ENCODE measurements around the gene BMS1. TPM values are rescaled to one million over a fixed set of nuclear protein-coding genes. Genes with fewer than 3 reads are reported as not detected.
"Not testable (repeated sequence)": the region's sequence is repeated elsewhere in the genome, so short reads cannot be mapped to it uniquely, and the experiment has no call there.

BMS1 gene
- total RNA-seq, 1 experiment from 2014 or later: 25.9 TPM

DNA sequence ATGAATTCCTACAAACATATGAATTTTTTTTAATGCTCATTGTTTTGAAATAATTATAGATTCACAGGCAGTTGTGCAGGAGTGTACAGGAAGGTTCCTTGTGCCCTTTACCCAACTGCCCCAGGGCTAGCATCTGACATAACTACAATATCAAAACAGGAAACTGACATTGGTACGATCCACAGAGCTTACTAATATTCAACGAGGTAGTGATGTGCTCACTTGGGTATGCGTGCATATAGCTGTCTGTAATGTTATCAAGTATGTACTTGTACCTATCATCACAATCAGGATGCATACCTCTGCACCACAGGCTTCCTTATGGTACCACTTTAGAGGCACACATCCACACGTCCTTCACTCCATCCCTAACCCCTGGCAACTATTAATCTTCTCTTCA lies 68.3 kb downstream of the BMS1 start:
- H3K36me3 Mint-ChIP-seq (ENCODE audit: insufficient read depth, unreplicated experiment): no peaks in the 10 kb centered on the region
- no peak overlapping the region for H3K4me3 Mint-ChIP-seq (ENCODE audit: low read depth, unreplicated experiment)
- no peaks in the 10 kb centered on the region for H3K4me1 Mint-ChIP-seq (ENCODE audit: low read depth, unreplicated experiment)
- no peak overlapping the region for H3K27ac Mint-ChIP-seq (ENCODE audit: unreplicated experiment)
- intact Hi-C loops (cut with micrococcal nuclease; ENCODE audit: unreplicated experiment): no loop called here
- CTCF ChIA-PET: no interaction called here
- TF ChIP-seq, protein P1, sequence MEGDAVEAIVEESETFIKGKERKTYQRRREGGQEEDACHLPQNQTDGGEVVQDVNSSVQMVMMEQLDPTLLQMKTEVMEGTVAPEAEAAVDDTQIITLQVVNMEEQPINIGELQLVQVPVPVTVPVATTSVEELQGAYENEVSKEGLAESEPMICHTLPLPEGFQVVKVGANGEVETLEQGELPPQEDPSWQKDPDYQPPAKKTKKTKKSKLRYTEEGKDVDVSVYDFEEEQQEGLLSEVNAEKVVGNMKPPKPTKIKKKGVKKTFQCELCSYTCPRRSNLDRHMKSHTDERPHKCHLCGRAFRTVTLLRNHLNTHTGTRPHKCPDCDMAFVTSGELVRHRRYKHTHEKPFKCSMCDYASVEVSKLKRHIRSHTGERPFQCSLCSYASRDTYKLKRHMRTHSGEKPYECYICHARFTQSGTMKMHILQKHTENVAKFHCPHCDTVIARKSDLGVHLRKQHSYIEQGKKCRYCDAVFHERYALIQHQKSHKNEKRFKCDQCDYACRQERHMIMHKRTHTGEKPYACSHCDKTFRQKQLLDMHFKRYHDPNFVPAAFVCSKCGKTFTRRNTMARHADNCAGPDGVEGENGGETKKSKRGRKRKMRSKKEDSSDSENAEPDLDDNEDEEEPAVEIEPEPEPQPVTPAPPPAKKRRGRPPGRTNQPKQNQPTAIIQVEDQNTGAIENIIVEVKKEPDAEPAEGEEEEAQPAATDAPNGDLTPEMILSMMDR (IDR thresholded peaks at IDR 0.05; ENCODE audit: unreplicated experiment): no peak
- no peaks in the 10 kb centered on the region for H3K9me3 Mint-ChIP-seq (ENCODE audit: low read depth, unreplicated experiment)
- peaks cover 35% of the 10 kb centered on the region for H3K27me3 Mint-ChIP-seq (ENCODE audit: unreplicated experiment)
- no TSS peak for BruUV-seq (replicated peaks)
- no peak for DNase-seq

DNA sequence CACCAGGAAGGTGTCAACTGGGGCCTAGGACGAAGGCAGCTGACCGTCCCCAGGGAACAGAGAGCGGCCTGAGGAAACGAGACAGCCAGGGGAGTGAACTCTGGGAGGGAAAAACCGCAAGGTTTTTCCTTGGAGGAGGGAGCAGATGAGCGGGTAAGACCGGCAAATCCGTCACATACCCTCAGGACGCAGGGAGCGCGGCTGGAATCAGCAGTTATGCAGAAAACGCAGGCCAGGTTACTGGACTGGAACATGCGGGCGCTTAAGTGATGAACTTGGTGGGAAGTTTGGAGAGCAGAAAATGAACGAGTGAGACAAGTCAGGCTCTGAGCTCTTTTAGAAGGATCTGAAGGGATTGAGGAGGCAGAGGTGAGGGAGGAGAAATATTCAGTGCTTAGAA lies 76.7 kb downstream of the BMS1 start:
- Mint-ChIP-seq H3K9me3 (ENCODE audit: low read depth, unreplicated experiment) (no peaks in the 10 kb centered on the region), H3K4me3 (ENCODE audit: low read depth, unreplicated experiment) (no peak overlapping the region), H3K4me1 (ENCODE audit: low read depth, unreplicated experiment) (peaks cover 2% of the 10 kb centered on the region), H3K36me3 (ENCODE audit: insufficient read depth, unreplicated experiment) (no peaks in the 10 kb centered on the region), H3K27me3 (ENCODE audit: unreplicated experiment) (peaks cover 94% of the 10 kb centered on the region), H3K27ac (ENCODE audit: unreplicated experiment) (no peak overlapping the region)
- BruUV-seq (replicated peaks): no TSS peak
- DNase-seq: no peak
- CTCF ChIA-PET: no interaction called here
- intact Hi-C loops (cut with micrococcal nuclease; ENCODE audit: unreplicated experiment): no loop called here
- TF ChIP-seq, protein P1 (IDR thresholded peaks at IDR 0.05; ENCODE audit: unreplicated experiment): no peak

DNA sequence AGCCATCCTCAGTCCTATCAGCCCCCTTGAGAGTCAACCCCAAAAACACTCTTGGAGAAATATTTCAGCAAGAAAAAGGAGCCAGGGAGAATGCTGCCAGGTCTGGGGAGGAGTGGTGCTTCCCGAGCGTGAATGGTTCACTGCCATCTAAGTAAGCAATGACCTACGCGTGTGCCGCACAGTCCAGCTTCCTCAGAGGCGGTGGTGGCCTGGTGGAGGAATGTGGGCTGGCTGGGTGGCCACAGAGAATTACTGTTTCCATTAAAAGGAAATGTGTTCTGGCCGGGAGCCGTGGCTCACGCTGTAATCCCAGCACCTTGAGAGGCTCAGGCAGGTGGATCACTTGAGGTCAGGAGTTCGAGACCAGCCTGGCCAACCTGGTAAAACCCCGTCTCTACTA lies 77.4 kb downstream of the BMS1 start:
- BruUV-seq (replicated peaks): not testable (repeated sequence)

DNA sequence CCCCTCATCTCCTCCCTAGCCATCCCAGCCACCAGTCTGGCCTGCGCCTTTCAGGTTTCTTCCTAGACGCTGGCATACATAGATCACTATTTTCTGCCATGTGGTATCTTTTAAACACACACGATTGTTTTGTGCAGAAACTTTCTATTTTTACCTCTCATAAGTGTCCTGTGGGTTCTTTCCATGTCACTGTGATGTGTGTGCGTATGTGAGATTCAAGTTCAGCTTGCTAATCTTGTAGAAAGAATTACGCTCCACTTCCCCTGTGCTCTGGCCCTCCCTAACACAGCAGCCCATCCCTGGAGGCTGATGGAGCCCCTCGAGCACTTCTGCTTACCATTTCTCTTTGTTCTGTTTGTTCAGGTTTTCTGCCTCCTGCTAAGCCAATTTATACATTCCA lies 80.2 kb downstream of the BMS1 start:
- Mint-ChIP-seq H3K4me1 (ENCODE audit: low read depth, unreplicated experiment) (peaks cover 15% of the 10 kb centered on the region), H3K27me3 (ENCODE audit: unreplicated experiment) (peaks cover 90% of the 10 kb centered on the region)
- BruUV-seq (replicated peaks); intact Hi-C loops (cut with micrococcal nuclease; ENCODE audit: unreplicated experiment); DNase-seq; H3K36me3 Mint-ChIP-seq (ENCODE audit: insufficient read depth, unreplicated experiment); H3K27ac Mint-ChIP-seq (ENCODE audit: unreplicated experiment); CTCF ChIA-PET; H3K4me3 Mint-ChIP-seq (ENCODE audit: low read depth, unreplicated experiment); H3K9me3 Mint-ChIP-seq (ENCODE audit: low read depth, unreplicated experiment): not testable (repeated sequence)

More for the DNA sequence above, 77.4 kb downstream of the BMS1 start:
- DNase-seq; intact Hi-C loops (cut with micrococcal nuclease; ENCODE audit: unreplicated experiment); H3K4me3 Mint-ChIP-seq (ENCODE audit: low read depth, unreplicated experiment); H3K36me3 Mint-ChIP-seq (ENCODE audit: insufficient read depth, unreplicated experiment); H3K27ac Mint-ChIP-seq (ENCODE audit: unreplicated experiment); CTCF ChIA-PET; H3K4me1 Mint-ChIP-seq (ENCODE audit: low read depth, unreplicated experiment); H3K9me3 Mint-ChIP-seq (ENCODE audit: low read depth, unreplicated experiment): not testable (repeated sequence)
- H3K27me3 Mint-ChIP-seq (ENCODE audit: unreplicated experiment): peaks cover 94% of the 10 kb centered on the region

DNA sequence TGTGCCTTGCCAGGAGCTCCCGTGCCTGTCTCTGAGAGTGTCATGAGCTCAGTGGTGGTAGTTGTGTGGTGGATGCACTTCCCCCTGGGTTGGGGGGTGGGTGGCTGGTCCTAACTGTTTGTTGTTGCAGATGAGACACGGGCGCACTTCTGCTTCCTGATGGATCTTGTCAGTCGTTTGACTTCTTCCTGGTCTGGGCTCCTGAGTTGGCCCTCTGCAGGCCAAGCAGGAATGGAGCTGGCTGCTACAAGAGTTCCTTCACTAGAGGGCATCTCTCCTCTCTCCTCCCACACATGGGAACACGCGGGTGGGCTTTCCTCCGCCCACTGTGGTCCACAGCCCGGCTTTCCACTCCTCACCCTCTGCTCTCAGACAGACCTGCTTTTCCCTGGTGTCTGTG lies 82.0 kb downstream of the BMS1 start:
- Mint-ChIP-seq H3K4me1 (ENCODE audit: low read depth, unreplicated experiment) (peaks cover 15% of the 10 kb centered on the region), H3K9me3 (ENCODE audit: low read depth, unreplicated experiment) (no peaks in the 10 kb centered on the region), H3K27me3 (ENCODE audit: unreplicated experiment) (peaks cover 79% of the 10 kb centered on the region), H3K4me3 (ENCODE audit: low read depth, unreplicated experiment) (no peak overlapping the region), H3K36me3 (ENCODE audit: insufficient read depth, unreplicated experiment) (no peaks in the 10 kb centered on the region), H3K27ac (ENCODE audit: unreplicated experiment) (no peak overlapping the region)
- BruUV-seq (replicated peaks): no TSS peak
- TF ChIP-seq, protein P1 (IDR thresholded peaks at IDR 0.05; ENCODE audit: unreplicated experiment): no peak
- intact Hi-C loops (cut with micrococcal nuclease; ENCODE audit: unreplicated experiment): no loop called here
- DNase-seq: peak; percentile 27
- CTCF ChIA-PET: no interaction called here
